A172 (cell line): ENCODE measurements around the gene ATE1. TPM values are rescaled to one million over a fixed set of nuclear protein-coding genes. Genes with fewer than 3 reads are reported as not detected.
"Not testable (repeated sequence)": the region's sequence is repeated elsewhere in the genome, so short reads cannot be mapped to it uniquely, and the experiment has no call there.

Source experiments
- DNase-seq: peaks from one replicate; pipeline ENCODE4 v3.0.0-alpha.2; 2015; ENCODE audit warnings: low spot score
- total RNA-seq: library from RNA; depleted of rRNA; stranded (reverse); fragments of >200 nt; shearing (Covaris generic); gene quantifications from 2 replicates; pipeline ENCODE4 v1.2.3, GENCODE V29; 2014

Gene ATE1
- total RNA-seq, 1 experiment from 2014 or later, result 10.6 TPM

DNA sequence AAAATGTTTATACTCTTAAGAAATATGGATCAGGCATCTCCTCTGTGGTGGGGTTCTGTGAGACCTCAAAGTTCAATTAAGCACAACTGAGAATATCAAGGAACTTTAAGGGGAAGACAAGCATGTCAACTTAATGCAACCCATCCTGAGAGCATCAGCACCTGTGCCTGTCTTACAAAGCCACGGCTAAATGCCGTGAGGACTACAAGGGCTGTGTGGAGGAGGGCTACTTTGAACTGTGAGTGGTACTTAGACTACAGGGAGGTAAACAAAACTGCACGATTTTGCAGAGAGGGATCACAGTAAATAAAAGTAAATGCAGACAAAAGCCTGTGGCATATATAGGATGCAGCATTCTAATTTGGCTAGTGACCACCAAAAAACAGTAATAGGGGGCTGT, 139.1 kb downstream of the ATE1 start:
- no peak for DNase-seq

DNA sequence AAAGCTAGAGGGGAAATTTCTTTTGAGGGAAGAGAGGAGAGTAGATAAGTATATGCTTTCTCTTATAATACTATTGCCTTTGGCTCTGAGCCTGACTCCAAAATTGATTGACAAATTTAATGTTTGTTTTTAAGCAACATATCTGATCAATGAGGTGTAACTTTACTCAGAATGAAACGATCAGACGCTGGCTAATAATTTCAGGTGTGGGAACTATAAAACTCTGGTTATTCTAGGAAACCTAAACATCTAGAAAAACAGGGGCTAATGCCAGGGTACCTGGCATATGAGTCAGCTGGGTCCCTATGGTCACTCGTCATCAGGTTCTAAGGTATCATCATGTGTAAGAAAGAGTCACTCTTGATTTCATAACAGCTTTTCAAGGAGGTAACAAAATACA, 139.7 kb downstream of the ATE1 start:
- DNase-seq, result no peak

DNA sequence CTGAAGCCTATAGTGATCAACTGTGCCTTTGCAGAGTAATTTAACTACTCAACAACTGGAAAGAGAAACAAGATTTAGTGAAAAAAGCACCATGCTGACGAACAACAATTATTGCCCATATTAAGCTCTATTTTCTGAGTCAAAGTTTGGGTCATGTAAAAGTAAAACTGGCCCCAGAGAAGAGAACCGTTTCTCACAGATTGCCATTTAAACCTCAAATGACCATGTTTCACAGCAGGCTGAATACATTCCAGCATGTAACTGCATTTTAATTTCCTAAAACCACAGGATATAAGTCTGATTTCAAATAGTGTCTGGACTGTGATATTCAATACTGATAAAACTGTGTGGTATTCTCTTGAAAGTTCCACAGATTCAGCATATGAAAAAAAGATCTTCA, 140.7 kb downstream of the ATE1 start:
- DNase-seq, result no peak

DNA sequence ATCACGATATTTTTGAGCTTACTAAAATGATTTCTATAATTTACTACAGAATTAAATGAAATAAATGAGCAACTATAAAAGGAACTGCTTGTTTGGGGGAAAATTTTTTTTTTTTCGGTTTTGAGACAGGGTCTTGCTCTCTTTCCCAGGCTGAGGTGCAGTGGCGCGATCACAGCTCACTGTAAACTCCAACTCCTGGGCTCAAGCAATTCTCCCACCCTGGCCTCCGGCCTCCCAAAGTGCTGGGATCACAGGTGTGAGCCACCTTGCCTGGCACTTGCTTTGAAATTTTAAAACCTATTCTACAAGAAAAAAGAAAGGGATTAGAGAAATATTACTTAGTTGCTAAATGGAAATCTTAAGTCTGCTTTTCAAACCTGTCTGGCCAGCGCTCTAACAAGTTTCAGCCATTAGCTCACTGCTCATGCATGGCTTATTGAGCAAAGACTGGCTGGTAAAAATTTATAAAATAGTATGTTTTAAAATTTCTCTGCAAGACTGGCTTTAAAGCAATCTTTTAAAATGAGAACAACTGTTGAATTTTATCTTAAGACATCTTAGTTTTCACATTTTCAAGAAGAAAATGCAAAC, 144.0 kb downstream of the ATE1 start:
- DNase-seq, result no peak

DNA sequence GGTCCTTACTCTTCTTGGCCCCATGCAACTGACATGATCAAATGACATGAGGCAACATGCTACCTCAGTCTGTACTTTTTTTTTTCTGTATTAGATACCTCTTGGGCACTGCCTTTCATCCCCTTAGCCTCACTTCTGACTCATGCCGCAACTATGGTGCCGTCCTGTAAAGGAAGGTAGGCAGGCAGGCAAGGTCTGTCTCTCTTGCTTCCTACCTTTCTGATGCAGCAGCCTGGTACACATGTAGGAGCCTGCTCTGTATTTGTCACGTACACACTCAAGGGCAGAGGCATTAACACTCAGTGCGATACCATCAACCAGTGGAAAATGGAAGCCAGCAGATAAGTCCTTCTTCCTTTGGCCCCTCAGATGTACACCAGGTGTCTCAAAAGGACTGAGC, 146.7 kb downstream of the ATE1 start:
- DNase-seq, result no peak

DNA sequence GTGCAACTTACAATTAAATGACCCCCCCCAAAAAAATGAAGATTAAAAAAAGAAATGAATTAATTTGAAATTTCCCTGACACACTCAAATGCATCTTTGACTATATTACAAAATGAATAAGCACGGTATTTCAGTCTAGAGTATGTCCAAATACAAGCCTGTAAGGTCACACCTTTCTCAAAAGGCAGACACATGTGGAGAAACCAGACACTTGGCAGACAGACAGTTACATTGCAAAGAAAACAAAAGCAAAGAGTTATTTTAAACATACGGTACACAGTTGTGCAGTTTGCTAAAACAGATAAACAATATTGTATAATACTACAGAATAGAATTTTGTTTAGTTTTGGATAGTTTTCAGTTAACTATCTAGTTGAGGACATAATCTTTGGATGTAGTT, 153.0 kb downstream of the ATE1 start:
- no peak for DNase-seq

DNA sequence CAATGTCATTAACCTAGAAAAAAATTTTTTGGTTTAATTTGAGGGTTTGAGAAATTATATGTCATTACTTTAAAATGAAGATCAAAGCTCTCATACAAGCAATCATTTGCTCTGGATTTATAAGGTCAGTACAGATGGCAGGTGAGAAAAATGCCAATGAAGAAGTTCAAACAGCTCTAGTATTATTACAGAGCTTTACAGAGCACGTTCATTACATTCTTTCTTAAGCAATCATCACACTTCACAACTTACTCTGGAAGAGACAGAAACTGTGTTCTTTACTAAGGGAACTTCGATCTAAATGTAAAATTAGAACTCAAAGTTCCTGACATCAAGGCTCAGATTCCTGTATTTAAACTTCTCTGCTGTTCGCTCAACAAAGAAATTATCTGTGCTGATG, 153.4 kb downstream of the ATE1 start:
- DNase-seq, result no peak

DNA sequence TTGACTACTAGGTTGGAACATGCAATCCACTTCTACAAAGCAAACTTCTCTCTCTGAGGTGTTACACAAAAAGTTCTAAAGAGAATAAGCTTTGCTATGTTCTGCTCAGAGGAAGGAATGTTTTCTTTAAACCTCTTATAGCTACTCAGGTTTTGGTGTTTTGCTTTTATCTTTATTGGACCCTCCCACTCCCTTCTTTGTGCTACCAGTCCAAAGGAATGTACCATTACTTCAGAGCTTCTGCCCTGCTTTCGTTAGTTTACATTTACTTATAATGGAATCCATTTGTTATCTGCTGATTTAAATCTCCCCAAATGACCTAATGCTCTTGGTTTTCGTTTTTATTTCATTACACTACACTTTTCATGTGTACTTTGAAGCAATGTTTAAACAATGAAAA, 154.9 kb downstream of the ATE1 start:
- no peak for DNase-seq

DNA sequence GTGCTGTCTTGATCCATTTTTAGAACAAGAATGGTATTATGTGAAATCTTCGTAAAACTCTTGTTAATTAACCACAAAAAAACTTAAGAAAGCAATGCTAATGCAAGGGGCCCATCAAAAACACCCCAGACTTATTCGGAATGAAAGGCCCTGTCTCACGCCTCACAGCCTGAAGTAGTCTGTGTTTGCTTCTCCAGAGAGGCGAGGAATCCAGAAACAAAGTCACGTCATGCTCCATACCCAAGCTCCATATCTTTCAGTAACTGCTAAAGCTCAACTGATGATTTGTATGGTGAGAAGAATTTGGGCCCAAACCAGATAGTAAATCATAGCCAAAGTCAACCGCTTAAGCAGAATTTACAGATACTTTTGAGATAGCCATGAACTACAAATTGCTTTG, 155.4 kb downstream of the ATE1 start:
- DNase-seq, result no peak

DNA sequence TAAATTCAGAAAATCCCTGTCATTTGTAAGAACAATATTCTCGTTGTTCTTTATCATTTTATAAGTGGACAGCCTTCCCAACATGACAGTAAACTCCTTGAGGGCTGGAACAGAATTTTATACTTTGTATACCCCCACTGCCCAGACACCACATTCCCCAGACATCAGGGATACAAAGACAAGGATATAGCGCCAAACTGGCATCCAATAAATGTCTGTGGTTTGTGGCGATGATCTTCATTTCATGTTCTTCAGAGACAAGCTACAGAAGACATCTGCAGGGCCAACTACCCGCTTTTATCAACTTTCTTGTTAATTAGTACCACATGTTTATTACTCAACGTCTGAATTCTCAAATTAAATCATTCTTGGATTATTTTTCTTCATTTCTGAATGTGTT, 155.9 kb downstream of the ATE1 start:
- no peak for DNase-seq

DNA sequence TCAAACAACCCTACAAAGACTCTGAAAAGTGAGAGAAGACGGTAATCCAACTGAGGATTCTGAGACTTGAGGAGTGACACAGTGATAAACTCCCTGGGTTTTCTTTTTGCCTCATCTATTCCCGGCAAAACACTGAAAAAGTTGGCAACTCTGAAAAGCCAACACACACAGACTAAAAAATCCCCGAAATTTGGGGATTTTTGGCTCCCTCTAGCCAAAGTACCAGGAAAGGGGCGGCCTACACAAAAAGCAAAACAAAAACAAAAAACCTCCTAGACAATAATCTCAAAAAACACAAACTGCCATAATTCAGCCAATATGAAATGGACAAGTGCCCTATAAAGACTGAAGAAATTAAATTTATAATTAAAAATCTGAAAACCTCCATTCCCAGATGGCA, 161.4 kb downstream of the ATE1 start:
- no peak for DNase-seq

DNA sequence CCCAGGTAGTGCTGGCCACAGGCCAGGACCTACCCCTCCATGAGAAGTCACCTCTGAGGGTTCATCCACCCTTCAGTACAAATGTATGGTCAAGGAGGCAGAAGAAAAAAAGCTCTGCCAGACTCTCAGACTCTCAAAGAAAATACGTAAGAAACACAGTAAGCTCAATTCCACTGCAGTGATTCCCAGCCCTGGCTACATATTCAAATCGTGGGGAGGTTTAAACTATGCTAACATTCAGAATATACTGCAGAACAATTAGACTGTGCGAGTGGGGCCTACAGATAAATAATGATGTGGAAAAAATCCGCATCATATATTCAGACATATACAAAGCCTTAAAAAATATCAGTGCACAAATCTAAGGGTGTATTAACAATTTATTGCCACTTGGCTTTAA, 162.6 kb downstream of the ATE1 start:
- no peak for DNase-seq

DNA sequence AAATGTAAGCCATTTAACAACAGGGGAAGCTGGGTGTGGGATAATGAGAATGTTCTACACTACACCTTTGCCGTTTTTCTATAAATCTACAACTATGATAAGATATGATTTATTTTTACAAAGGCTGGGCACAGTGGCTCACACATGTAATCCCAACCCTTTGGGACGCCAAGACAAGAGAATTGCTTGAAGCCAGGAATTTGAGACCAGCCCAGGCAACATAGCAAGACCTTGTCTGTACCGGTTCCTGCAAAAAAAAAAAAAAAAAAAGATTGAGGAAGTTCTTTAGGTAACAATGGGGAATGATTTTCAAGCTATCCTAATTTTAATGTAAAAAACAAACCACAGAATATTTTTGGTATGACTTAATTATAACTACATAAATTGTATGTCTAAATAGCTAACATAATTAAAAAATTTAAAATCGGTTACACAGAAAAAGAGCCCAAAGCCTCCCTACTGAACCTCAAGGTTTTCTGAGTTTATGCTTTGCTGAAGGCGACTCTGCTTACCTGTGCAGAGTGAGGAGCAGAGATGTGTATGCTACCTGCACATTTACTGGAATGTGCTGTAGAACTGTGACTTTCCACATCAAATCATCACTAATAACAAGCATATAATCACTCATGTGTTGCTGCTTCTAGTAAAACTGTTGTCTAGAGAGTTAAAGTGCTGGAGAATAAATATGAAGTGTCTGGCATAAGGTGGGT, 163.4 kb downstream of the ATE1 start:
- no peak for DNase-seq

DNA sequence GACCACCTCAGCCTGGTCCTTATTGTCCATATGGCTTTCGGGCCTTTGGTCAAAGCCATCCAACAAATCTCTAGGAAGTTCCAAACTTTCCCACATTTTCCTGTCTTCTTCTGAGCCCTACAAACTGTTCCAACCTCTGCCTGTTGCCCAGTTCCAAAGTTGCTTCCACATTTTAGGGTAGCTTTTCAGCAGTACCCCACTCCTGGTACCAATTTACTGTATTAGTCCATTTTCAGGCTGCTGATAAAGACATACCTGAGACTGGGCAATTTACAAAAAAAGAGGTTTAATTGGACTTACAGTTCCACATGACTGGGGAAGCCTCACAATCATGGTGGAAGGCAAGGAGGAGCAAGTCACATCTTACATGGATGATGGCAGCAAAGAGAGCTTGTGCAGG, 170.6 kb downstream of the ATE1 start:
- not testable (repeated sequence) for DNase-seq

DNA sequence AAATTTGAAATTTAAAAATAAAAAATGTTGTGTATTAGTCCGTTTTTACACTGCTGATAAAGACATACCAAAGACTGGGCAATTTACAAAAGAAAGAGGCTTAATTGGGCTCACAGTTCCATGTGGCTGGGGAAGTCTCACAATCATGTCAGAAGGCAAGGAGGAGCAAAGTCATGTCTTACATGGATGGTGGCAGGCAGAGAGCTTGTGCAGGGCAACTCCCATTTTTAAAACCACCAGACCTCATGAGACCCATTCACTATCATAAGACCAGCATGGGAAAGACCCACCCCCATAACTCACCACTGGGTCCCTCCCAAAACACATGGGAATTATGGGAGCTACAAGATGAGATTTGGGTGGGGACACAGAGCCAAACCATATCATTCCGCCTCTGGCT, 172.3 kb downstream of the ATE1 start:
- not testable (repeated sequence) for DNase-seq

DNA sequence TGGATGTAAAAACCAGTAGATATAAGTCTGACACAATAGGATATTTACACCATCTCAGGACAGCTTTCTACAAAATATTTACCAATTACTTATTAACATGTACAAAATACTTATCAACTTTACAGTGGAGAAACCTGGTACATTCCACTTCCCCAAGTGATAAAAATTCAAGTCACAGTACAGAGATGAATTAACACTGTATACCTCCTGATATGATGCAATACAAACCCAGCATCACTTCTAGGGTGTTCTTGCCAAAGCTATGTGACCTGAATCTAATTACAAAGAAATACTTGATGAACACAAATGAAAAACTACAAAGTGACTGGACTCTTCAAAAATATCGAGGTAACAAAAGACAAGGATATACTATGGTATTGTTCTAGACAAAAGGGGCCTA, 173.2 kb downstream of the ATE1 start:
- no peak for DNase-seq

DNA sequence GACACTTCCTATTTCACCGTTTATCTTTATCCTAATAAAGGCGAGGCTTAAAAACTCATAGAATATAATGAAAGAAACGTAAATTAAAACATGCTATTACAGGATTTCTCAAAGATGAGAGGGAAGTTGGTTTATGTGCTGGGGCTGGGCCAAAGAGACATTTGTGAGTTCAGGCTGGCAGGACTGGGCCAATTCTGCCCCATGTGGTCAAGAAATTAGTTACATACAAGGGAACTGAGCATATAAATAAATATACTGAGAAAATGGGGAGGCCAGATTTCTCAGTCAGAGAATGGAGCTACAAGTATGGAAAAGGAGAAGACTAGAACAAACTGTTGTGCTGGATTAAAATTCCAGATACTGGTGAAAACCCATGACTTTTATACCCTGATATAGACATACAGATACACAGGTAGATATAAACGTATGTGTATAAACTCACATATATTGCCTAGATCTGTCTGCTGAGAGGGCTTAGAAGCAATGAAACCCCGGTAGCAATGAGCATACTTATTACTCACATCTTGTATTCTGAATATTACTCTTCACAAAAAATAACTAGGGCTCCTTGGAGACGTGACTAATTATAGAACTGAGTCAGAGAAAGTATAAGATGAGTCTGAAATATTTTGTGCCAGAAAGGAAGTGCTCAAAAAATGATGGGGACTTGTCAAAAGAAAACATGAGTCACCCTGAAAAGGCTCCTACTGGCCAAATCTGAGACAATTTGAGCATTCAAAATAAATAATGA, 173.9 kb downstream of the ATE1 start:
- peak; percentile 65 for DNase-seq

DNA sequence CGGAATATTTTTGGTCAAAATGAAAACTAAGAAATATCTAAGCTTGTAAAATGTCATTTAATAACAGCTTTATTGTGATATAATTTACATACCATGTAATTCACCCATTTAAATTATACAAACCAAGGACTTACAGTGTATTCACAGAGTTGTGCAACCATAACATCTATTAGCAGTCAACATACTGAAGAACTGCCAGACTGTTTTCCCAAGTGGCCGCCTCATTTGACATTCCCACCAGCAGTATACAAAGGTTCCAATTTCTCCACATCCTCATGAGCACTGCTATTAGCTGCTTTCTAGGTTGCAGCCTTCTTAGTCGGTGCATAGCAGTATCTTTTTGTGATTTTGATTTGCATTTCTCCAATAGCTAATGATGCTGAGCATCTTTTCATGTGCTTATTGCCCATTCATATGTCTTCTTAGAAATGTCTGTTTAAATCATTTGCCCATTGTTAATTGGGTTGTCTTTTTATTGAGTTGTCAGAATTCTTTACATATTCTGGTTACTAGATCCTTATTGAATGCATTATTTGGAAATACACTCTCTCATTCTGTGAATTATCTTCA, 176.6 kb downstream of the ATE1 start:
- no peak for DNase-seq

DNA sequence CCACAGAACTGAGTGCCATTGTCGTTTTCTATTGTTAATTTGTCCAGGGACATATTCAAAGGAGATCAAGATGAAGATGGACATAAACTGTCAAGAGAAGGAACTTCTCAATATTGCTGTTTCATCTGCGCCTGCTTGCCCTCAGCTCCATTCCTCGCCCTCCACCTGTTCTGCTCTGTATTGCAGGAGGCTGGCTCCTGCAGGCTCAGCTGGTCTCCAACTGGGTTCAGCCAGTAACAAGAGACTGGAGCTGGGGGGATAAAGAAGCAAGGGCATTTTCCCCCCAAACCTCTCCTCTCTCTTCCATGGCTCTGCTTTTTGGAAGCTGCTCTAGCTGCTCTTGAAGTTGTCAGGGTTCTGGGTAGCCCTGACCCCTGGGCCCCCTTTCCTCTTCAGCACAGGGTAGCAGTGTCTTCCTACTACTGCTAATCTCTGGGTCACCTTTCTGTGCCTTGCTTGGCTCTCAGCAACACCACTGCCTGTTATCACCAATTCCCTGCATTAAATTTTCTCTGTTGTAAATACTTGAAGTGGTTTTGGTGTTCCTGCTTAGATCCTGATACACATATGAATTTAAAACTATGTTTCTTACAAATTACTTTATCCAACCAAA, 180.6 kb downstream of the ATE1 start:
- DNase-seq, result no peak

DNA sequence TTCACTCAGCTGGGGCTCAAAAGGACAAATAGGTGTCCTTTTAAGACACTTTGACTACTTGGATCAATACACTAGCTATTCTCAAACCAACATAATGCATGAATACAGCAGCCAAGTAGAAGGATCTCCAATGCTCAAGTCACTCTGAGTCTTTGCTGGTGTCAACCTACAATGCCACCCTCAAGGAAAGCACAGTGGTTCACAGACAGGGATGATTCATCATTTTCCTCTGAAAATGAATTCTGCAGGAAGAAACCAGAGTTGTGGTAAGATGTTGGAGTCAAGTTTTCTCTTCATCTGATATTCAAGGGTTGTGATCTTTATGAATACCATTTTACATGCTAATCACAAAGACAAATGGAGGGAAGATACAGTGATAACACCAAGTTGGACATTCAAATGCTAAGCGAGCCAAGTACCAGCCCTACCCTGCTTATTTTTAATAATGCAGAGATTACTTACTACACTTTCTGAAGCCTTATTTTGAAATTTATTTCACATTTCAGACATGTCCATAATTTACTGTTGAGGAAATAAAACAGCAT, 186.5 kb downstream of the ATE1 start:
- no peak for DNase-seq

DNA sequence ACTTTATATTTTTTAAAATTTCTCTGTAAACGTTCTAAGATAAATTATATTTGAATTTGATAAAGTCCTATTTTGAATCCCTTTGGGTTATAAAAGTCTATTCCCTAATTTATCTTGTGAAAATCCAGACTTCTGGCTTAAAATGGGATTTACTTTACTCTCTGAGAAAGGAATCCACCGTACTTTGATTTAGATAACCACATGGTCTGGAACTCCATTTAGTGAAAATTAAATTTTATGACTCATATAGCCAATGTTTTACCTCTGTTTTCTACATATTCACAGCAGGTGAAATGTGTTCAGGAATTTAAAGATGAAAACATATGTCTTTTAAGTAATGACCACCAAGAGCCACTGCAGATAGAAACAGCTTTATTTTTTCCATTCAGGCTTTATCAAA, 187.8 kb downstream of the ATE1 start:
- no peak for DNase-seq

DNA sequence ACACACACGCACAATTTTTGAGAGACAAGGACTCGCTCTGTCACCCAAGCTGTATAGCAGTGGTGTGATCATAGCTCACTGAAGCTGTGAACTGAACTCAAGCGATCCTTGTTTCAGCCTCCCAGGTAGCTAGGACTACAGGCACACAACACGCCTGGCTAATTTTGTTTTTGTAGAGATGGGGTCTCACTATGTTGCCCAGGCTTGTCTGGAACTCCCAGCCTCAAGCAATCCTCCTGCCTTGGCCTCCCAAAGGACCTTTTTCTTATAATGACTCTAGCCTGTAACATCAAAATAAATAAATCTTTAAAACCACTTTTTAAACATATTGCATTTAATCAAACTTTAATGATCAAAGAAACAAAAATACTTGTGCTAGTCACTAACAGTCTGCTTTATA, 188.7 kb downstream of the ATE1 start:
- no peak for DNase-seq
